ENCODE measurements around the gene PCLAF.
"Not testable (repeated sequence)": the region's sequence is repeated elsewhere in the genome, so short reads cannot be mapped to it uniquely, and the experiment has no call there.

DNA sequence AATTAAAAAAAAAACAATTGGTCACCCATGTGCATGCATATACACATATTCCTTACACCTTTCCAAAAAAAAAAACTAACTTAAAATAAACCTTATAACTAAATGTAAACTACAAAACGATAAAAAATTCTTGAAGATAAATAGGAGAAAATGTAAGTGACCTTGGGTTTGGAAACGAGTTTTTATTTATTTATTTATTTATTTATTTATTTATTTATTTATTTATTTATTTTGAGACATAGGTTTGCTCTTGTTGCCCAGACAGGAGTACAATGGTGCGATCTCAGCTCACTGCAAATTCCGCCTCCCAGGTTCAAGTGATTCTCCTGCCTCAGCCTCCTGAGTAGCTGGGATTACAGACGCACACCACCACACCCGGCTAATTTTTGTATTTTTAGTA lies 35.0 kb downstream of the PCLAF start:
- not testable (repeated sequence) for TF ChIP-seq SIN3B (IDR thresholded peaks at IDR 0.05; ENCODE audit: low read length); TCF7 (IDR thresholded peaks at IDR 0.05; ENCODE audit: low read depth); BRD4 (CRISPR knock-in tag; IDR thresholded peaks at IDR 0.05); ZNF772 (CRISPR knock-in tag; IDR thresholded peaks at IDR 0.05); GABPA (IDR thresholded peaks at IDR 0.05; ENCODE audit: low read depth, low read length); GABPA (CRISPR knock-in tag; IDR thresholded peaks at IDR 0.05; ENCODE audit: low read depth)
- TF ChIP-seq, protein P1, sequence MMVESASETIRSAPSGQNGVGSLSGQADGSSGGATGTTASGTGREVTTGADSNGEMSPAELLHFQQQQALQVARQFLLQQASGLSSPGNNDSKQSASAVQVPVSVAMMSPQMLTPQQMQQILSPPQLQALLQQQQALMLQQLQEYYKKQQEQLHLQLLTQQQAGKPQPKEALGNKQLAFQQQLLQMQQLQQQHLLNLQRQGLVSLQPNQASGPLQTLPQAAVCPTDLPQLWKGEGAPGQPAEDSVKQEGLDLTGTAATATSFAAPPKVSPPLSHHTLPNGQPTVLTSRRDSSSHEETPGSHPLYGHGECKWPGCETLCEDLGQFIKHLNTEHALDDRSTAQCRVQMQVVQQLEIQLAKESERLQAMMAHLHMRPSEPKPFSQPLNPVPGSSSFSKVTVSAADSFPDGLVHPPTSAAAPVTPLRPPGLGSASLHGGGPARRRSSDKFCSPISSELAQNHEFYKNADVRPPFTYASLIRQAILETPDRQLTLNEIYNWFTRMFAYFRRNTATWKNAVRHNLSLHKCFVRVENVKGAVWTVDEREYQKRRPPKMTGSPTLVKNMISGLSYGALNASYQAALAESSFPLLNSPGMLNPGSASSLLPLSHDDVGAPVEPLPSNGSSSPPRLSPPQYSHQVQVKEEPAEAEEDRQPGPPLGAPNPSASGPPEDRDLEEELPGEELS (CRISPR knock-in tag; IDR thresholded peaks at IDR 0.05), result not testable (repeated sequence)
- TF ChIP-seq, protein P2, sequence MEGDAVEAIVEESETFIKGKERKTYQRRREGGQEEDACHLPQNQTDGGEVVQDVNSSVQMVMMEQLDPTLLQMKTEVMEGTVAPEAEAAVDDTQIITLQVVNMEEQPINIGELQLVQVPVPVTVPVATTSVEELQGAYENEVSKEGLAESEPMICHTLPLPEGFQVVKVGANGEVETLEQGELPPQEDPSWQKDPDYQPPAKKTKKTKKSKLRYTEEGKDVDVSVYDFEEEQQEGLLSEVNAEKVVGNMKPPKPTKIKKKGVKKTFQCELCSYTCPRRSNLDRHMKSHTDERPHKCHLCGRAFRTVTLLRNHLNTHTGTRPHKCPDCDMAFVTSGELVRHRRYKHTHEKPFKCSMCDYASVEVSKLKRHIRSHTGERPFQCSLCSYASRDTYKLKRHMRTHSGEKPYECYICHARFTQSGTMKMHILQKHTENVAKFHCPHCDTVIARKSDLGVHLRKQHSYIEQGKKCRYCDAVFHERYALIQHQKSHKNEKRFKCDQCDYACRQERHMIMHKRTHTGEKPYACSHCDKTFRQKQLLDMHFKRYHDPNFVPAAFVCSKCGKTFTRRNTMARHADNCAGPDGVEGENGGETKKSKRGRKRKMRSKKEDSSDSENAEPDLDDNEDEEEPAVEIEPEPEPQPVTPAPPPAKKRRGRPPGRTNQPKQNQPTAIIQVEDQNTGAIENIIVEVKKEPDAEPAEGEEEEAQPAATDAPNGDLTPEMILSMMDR (CRISPR knock-in tag; IDR thresholded peaks at IDR 0.05), result not testable (repeated sequence)

Data from HepG2 (cell line).